HFF-Myc (cell line): ENCODE measurements around the gene SFSWAP.
"Not testable (repeated sequence)": the region's sequence is repeated elsewhere in the genome, so short reads cannot be mapped to it uniquely, and the experiment has no call there.

Experiments used
- DNase-seq: peaks from one replicate; pipeline ENCODE4 v3.0.0-alpha.2; 2011; ENCODE audit warnings: low read depth; ENCODE audit errors: extremely low read depth
- H3K4me3 ChIP-seq: replicated peaks from 2 replicates; pipeline ENCODE4 v1.5.1; 2011; ENCODE audit warnings: low read depth, mild to moderate bottlenecking, control low read depth, low read length
- CTCF ChIP-seq: IDR thresholded peaks from 2 replicates; pipeline ENCODE4 v1.5.1; 2012; ENCODE audit warnings: mild to moderate bottlenecking, low read depth, low read length, control low read depth; ENCODE audit errors: missing control alignments

The SFSWAP gene

GRCh38 chr12:131770120-131770519, 59.2 kb downstream of the SFSWAP start:
- TF ChIP-seq CTCF: no peak
- no peak overlapping the region for H3K4me3 ChIP-seq
- no peak for DNase-seq

- no peak overlapping the region for H3K4me3 ChIP-seq
- no peak for TF ChIP-seq CTCF
- DNase-seq: no peak
Observed at GRCh38 chr12:131771965-131772364, 61.1 kb downstream of the SFSWAP start.

DNA sequence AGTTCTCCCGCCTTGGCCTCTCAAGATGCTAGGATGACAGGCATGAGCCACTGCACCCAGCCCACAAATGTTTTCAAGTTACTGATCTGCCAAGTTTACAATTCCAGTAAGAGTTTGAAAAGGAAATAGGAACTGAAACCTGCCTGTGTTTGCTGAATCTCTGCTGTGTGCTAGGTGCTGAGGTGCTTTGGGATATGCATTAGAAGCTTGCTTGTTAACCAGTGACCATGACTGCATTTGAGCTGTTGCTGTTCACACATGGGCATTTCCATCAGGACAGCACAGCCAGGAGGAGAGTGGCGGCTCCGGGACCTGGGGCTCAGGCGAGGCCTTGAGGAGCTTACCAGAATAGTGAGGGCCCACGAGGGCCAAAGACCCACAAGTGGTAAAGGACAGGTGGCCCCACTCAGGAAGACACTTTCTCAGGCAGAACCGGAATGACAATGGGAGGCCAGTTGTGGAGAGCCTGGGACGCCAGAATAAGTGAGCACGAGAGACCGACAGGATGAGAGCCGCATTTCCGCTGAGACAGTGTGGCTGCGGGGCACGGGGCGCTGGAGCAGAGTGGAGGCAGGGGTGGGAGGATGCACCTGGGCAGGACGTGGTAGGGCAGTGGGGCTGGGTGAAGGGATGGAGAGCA, 62.8 kb downstream of the SFSWAP start:
- TF ChIP-seq CTCF: no peak
- H3K4me3 ChIP-seq: no peak overlapping the region
- no peak for DNase-seq

DNA sequence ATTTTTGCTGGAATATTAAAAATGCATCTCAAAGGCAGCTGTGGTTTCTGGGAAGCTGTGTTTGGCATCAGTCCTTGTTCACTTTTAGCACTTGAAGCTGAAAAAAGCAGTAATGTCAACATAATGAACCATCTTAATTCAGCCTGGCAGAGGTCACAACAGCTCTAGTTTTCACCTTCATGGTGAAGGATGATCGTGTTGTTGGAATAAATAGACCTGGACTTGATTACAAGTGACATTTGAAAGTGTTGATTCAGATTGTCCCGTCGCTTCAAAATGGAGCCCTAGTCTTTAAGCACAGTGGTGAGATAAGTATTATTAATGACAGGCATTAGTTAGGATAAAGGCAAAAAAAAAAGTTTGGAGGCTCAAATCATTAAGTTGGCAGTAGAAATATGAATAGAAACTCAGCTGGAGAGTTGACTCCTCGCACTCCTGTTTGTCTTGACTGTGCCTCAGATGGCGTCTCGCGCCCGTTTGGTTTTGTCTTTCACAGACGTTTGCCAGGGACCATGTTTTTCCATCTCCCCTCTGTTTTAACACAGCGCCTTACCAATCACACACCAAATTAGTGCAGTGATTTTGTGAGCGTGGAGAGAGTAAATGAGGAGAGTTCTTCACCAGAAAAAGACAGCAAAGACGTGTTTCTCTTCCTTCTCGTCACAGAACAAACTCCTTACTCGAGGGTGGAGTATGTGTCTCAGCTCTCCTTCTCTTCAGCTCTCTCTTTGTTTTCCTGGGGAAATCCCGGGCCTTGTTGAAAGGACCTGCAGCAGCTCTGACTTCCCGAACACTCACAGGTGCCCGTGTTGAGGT, 63.9 kb downstream of the SFSWAP start:
- TF ChIP-seq CTCF: no peak
- H3K4me3 ChIP-seq: no peak overlapping the region

GRCh38 chr12:131775392-131776236, 64.7 kb downstream of the SFSWAP start:
- H3K4me3 ChIP-seq: no peak overlapping the region
- DNase-seq: no peak
- TF ChIP-seq CTCF: no peak

More for the DNA sequence above, 63.9 kb downstream of the SFSWAP start:
- no peak for DNase-seq

DNA sequence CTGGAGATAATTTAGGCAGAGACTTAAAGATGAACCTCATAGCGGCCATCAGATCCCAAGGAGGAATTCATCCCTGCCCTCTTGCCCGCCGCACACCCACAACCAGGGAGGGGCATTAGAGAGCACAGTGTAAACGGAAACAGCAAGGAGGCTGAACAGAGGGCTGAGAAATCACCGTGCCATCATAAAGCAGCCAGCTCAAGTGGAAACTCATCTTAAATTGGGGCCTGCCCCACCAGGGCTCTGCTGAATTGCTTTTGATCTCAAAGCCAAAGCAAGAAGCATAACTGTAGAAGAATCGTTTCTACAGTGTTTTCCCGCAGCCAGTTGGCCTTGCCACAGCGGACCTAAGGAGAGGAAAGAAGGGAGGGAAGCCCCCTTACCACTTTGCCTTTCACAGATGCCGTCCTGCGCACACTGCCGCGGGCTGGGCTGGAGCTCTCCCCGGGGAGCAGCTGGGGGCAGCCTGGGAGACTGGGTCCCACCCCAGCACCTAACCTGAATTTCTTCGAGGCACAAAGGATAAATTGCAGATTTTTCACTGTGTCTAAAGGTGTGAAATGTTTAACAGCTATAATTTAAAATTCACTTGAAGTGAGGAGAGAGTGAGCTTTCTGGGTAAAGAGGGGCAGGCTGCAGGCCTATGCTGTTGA, 65.5 kb downstream of the SFSWAP start:
- no peak for DNase-seq
- no peak for TF ChIP-seq CTCF
- H3K4me3 ChIP-seq: no peak overlapping the region

DNA sequence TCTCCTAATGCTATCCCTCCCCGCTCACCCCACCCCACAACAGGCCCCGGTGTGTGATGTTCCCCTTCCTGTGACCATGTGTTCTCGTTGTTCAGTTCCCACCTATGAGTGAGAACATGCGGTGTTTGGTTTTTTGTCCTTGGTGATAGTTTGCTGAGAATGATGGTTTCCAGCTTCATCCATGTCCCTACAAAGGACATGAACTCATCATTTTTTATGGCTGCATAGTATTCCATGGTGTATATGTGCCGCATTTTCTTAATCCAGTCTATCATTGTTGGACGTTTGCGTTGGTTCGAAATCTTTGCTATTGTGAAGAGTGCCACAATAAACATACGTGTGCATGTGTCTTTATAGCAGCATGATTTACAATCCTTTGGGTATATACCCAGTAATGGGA, 66.4 kb downstream of the SFSWAP start:
- H3K4me3 ChIP-seq, DNase-seq: not testable (repeated sequence)
